CD4-positive, alpha-beta T cell treated with Interferon alpha-2 for 1 hour (primary cell): ENCODE results near the gene ADGRG3.
"Not testable (repeated sequence)": the region's sequence is repeated elsewhere in the genome, so short reads cannot be mapped to it uniquely, and the experiment has no call there.

Experiments
- DNase-seq, 2 donors: peaks; one replicate each; pipeline ENCODE4 v3.0.0-alpha.2; 2020 to 2022

The ADGRG3 gene

DNA sequence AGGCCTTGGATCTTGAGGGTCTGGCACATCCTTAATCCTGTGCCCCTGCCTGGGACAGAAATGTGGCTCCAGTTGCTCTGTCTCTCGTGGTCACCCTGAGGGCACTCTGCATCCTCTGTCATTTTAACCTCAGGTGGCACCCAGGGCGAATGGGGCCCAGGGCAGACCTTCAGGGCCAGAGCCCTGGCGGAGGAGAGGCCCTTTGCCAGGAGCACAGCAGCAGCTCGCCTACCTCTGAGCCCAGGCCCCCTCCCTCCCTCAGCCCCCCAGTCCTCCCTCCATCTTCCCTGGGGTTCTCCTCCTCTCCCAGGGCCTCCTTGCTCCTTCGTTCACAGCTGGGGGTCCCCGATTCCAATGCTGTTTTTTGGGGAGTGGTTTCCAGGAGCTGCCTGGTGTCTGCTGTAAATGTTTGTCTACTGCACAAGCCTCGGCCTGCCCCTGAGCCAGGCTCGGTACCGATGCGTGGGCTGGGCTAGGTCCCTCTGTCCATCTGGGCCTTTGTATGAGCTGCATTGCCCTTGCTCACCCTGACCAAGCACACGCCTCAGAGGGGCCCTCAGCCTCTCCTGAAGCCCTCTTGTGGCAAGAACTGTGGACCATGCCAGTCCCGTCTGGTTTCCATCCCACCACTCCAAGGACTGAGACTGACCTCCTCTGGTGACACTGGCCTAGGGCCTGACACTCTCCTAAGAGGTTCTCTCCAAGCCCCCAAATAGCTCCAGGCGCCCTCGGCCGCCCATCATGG, 4.0 kb upstream of the ADGRG3 start:
- DNase-seq, result no peak

DNA sequence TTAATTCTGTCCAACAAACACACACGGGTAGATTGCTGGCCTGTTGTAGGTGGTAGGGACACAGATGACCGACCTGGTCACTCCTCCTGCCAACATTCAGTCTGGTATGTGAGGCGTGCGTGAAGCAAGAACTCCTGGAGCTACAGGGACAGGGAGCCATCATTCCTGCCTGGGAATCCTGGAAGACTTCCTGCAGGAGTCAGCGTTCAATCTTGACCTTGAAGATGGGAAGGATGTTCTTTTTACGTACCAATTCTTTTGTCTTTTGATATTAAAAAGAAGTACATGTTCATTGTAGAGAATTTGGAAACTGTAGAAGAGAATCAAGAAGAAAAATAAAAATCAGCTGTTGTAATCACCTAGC, 3.5 kb upstream of the ADGRG3 start:
- DNase-seq, result no peak

DNA sequence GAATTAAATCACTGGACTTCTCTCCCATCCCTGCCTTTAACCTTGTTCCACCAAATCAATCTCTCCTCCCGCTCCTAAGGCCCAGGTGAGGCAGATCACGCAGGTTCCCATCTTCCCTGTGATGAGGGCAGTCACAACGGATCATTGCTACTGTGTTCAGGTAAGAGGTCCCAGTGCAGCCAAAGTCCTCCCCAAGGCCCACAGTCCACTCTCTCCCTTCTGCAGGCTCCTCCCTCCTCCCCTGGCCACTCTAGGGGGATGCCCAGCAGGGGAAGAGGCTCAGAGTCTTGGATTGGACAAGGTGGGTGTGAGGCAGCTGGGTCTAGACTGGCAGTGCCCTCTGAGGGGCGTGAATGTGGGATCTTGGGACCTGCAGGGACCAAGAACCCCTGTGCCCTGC, 2.6 kb upstream of the ADGRG3 start:
- no peak for DNase-seq

DNA sequence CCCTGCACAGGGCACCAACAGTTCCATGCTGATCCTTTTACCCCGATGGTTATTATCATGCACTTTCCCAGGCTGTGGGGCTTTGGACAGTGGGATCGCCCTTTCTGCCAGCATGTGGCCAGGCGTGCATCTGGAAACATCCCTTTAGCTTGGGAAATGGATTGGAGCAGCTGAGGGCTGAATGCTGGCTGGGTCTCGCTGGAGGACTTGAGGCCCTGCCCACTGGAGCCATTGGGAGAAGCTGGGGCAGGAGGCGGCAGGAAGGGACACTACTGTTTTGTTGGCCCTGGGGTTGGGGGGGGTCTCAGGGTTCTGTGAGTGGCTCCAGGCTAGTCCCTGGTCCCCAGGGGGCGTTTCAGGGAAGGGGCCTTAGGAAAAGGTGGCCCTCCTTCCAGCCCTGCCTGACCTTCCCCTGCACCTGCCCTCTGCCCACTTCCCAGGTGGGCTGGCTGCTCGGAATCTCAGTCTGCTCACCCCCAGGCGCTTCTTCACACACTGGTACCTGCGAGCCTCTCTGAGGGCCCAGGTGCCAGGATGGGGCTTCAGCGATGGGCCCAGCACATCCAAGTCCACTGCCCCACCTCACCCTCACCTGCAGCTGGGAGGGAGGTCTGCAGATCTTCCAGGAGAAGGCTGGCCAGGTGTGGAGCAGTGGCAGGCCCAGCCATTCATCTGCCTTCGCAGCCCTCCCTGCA, 1.6 kb upstream of the ADGRG3 start:
- no peak for DNase-seq

DNA sequence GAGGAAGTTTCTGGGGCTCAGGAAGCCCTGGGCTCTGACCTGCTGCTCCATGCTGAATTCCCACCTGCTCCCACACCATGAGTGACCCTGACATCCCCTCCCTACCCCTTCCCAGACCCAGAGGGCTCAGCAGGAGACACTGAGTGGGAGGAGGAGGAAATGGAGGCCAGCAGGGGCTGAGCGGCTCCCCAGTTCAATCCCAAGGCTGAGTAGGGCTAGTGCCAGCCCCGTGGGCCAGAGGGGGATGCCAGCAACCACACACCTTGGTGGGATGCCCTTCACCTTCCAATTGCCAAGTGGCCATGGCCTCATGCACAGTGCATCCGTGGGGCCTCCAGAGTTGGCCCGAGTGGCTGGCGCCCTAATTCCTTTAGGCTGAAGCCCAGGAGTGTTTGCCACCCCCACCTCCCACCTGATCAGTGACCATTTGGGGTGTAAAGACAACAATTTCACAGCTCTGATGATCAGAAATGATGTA, 1.0 kb upstream of the ADGRG3 start:
- peak in 1 of 2 donors; percentile 23 for DNase-seq

DNA sequence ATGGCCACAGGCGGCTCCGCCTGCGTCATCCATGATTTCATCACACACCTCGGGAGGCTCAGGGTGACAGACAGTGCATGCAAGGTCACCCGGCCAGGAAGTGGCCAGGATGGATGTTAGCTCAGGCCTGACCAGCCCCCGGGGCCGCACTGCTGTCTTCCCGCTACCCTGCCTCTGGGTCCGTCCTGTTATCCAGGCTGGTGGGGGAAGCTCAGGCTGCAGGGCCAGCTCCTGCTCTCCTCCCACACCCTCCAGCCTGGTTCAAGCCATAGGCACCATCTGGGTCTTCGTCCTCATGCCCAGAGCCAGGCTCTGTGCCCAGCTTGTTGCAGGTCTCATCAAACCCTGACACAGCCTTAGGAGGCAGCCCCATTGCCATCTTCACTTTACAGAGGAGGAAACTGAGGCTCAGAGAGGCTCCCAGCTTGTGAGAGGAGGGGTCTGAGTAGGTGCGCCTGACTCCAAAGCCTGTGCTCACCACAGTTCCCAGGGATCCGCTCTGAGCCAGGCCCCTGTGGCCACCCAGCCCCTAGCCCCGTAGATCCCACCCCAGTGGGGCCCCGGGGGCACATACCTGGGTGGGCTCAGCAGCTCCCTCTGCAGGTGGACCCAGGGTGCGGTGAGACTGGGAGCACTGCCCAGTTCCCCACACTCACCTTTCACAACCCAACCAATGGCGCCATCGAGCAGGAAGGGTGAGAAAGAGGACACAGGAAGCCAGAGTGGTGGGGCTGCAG, 412 bp upstream of the ADGRG3 start:
- DNase-seq, result peak in 1 of 2 donors; percentile 78

DNA sequence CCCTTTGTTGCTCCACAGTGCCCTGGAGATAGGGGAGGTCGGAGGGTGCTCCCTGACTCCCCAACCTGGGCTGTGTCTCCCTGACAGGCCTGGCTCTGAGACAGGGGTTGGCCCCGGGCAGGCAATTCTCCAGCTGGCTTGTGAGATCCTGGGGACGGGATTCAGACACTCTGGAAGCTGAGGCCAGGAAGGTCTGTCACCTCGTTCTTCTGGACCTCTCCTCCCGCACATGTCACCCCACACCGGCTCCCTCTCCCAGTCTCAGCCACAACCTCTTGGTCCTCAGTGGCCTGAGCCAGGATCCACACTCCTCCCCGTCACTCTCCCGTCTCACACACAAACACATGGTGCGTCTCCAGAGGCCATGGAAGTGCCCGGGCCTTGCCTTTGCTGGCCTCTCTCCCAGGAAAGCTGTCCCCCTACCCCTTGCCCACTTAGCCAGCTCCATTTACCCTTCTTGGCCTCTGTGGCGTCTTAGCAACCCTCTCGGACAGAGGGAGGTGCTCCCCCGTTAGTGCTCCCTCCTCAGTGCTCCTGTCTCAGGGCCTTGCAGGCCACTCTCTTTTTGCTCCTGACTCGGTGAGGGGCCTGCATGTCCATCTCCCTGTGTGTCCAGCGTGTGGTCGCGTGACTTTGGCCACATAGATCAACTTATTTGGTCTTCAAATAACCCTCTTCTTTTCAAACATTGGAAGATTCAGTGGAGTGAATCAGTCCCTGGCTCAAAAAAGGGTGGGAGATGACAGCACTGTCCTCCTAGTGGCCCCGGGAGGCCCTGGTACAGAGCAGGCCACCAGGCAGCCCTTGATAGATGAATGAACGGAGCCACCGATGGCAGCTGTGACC, 747 bp downstream of the ADGRG3 start:
- DNase-seq, result no peak

DNA sequence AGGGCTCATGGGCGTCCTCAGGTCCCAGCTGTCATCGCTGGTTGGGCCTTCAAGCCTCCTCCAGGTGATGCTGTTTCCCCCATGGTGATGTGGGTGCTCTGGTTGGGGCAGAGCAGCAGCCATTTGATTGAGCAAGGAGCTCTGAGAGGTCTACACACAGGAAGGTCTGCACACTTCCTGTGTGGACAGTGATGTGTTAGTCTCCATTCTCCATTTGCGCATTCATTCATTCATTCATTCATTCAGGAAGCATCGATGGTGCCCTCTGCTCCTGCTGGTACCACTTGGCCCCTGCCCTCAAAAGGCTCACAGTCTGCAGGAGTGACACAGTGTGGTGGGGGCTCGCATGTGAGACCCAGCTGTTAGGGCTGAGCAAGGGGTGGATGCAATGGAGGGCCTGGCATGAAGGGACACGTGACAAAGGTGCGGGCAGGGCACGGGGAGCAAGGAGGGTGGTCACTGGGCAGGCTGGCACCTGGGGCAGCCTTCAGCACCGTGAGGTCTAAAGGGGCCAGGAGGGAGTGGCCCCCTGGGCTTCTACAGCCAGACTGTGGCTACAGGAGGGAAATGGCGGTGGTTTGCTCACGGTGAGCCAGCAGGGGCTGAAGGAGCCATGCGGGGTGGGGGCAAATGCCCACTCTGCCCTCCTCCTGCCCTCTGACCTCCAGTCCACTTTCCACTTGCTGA, 1.5 kb downstream of the ADGRG3 start:
- DNase-seq, result no peak

DNA sequence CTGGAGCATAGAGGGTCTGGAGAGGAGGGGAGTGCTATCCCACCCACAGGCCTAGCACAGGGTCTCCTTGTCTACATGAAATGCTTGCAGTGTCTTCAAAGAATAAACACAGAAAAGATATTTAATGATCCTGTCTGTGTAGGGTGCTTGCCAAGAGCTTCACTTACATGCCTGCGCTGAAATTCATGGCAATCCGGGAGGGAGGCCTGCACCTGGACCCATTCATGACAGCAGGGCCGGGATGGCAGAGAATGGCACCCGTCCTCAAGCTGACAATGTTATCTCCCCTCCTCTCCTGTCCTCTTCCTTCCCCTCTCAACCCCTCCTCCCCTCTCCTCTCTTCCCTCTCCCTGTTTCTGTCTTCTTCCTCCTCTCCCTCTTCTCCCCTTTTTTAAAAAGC, 2.1 kb downstream of the ADGRG3 start:
- DNase-seq, result no peak

DNA sequence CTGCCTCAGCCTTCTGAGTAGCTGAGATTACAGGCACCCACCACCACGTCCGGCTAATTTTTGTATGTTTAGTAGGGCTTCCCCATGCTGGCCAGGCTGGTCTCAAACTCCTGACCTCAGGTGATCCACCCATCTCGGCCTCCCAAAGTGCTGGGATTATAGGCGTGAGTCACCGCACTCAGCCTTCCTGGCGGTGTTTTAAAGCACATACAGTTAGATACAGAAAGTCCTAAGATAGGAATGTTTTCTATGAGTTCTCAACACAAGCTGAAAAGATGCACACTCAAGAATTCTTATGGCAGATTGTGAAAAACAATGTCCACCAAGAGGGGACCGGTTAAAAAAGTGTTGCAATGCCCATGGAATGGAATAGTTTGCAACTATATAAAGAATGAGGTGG, 3.3 kb downstream of the ADGRG3 start:
- DNase-seq, result not testable (repeated sequence)

DNA sequence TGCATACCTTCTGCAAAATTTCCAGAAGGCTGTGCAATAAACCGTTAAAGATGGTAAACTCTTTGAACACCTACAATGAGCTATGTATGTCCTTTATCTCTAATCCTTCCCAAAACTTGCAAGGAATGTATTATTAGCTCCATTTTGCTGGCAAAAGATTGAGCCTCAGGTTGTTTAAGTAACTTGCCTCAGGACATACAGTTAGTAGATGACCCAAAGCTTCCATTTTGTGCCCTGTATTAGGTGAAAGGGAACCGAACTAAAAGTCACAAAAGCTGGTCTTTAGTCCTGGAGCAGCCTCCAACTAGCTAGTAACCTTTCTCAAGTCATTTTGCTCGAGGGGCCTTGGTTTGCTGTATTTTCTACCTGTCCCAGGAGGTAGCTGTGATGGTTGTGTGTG, 4.3 kb downstream of the ADGRG3 start:
- no peak for DNase-seq

DNA sequence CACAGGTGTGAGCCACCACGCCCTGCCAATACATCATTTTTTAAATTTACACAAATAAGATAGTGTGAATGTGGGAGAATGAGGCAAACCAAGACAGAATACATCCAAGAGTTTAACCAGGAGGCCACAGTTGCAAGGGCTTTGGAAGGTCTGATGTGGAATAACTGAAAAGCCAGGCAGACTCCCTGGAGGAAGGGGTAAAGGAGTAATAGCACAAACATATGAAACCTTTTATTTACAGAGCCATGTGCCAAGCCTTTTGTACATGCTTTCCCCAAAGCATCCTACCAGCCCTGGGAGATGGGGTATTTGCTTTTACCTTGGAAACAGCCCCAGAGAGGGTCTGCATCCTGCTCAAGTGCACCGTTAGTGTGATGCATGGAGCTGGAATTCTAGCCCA, 4.7 kb downstream of the ADGRG3 start:
- DNase-seq, result no peak

DNA sequence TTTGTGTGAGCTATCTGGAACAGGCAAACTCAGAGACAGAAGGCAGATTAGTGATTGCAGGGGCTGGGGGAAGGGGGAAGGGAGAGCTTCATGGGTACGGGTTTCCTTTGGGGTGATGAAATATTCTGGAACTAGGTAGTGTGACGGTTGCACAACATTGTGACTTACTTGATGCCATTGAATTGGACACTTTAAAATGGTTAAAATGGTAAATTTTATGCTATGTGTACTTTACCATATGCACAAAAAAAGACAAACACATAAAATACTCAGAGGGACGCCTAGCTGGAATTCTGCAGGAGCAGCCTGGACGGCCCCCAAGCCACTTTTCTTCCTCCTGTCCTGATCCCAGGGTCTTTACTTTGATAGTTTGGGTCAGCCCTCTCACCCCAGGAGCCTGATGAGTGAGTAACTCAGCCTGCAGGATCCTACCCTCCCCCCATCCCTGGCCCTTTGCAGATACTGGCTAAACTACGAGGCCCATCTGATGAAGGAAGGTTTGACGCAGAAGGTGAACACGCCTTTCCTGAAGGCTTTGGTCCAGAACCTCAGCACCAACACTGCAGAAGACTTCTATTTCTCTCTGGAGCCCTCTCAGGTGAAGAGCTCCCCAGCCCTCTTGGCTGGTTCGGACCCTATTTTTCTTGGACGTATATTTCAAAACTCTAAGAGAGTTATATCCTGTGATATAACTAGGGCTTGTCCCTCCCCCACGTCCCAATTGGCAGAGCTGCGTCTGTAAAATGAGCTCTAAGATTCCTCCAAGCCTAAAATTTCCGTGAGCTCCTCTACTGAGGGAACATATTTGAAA, 7.8 kb downstream of the ADGRG3 start:
- no peak for DNase-seq

DNA sequence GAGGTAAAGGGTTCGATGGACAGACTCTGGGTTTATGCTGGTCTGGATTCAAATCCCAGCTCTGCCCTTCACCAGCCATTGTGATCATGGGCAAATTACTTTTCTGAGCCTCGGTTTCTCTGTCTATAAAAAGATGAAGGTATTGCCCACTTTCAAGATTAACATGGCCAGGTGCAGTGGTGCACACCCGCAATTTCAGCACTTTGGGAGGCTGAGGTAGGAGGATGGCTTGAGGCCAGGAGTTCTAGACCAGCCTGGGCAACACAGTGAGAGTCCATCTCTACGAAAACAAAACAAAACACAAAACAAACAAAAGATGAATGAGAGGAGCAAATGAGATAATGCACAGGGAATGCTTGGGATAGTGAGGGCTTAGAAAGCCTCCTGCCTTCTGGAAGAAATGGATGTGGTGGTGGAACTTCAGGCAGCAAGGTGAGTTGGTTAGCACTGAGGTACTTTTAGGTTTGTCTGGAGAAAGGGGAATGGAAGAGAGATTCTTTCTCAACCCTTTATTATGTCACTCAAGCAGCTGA, 8.5 kb downstream of the ADGRG3 start:
- DNase-seq, result no peak

DNA sequence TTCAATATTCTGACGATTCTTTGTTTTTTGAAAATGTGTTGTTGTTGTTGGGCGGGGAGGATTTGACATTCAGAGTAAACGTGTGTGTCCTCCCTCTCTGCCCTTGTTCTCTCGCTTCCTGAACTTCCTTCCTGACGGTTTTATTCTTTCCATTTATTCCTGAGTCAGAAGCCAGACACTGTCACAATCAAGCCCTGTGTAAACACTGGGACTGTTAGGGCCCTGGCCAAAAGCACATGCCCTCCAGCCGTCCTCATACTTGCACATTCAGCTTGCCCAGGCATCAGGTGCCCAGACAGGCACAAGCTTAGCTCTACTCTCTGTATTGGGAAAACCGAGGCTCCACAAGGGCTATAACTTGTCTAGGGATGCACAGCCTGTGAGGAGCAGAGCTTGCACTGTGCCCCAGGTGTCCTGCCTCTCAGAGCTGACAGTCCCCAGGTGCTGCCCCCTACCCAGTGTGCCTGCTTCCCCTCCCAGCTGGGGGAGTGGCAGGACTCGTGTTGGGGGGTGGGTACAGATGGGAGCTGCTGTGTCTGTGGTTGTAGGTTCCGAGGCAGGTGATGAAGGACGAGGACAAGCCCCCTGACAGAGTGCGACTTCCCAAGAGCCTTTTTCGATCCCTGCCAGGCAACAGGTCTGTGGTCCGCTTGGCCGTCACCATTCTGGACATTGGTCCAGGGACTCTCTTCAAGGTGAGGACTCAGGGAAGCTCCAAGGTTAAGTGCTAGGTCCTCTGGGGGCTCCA, 9.7 kb downstream of the ADGRG3 start:
- DNase-seq, result no peak

DNA sequence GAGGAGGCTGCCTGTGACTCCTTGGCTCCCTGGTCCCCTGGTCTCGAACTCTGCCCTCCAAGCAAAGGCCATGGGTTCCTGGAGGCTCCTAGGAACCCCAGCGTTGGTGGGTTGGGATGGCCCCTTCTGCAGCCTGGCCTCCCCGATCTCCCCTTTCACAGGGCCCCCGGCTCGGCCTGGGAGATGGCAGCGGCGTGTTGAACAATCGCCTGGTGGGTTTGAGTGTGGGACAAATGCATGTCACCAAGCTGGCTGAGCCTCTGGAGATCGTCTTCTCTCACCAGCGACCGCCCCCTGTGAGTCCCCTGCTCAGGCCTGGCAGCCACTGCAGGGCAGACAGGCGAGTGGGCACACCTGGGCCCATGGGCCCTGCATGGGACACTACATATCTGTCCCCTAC, 10.9 kb downstream of the ADGRG3 start:
- no peak for DNase-seq

DNA sequence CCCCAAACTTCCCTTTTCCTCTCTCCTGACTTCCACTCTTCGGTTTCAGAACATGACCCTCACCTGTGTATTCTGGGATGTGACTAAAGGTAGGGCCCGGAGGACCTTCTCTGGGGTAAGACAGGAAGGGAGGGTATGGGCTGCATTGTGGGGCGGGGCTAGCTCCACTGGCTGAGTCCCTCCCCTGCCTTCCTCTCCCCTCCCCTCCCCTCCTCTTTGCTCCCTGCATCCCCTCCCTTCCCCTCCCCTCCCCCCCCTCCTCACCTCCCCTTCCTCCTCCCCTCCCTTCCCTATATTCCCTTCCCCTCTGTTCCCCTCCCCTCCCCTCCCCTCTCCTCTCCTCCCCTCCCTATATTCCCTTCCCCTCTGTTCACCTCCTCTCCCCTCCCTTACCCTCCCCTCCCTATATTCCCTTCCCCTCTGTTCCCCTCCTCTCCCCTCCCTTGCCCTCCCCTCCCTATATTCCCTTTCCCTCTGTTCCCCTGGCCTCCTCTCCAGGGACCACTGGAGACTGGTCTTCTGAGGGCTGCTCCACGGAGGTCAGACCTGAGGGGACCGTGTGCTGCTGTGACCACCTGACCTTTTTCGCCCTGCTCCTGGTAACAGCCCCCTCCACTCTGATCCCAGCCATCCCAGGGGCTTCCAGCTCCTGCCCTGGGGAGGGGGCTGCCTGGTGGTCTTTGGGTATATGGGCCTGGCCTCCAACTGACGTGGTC, 11.8 kb downstream of the ADGRG3 start:
- no peak for DNase-seq

DNA sequence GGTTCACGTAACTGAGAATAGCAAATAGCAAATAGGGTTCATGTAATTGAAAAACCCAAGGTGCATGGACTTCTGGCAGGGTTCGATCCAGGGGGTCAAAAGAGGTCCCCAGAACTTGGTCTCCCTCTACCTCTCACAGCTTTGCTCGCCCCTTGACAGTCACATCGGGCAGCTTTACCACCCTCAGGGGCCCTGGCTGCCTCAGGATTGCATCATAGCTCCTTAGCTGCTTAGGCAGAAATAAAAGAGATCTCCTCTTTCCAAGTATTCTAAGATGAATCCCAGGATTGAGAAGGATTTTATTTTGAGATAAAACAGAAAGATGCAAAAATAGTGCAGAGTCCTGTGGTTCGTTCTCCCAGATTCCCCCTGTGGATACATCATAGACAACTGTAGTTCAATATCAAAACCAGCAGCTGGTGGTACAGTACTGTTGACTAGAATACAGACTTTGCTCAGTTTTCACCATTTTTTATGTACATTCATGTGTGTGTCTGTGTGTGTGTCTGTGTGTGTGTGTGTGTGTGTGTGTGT, 12.8 kb downstream of the ADGRG3 start:
- no peak for DNase-seq

DNA sequence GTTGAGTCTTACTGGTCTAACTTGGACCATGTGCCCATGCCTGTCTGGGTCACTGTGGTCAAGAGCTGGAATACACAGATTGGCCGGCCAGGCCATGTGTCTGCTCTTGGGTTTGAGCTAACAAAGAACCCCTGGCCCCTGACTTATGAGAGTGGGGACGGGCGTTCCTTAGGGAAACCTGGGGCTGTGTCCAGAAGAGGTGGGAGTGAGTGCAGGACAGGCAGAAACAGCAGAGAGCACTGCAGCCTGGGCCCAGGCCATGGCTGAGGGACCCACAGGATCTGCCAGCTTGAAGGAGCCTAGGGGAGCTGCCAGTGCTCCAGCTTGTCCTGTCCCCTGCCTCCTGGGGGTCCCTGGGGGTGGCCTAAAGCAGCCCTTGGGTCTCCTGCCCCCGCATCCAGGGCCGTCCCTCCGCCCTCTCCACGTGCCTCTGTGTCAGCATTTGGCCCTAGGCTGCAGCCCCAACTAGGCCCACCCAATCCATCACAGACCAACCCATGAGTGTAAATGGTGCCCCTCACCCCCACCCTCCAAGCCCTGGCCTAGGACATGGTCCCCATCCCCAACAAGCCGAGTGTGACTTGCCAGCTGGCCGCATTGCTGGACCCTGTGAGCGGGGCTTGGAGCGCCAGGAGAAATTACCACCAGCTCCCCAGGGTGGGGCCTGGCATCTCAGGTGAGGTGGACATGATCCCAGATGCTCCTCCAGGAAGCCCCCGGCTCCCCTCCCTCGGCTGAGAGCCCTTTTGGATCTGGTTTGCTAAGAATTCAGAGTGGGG, 14.0 kb downstream of the ADGRG3 start:
- DNase-seq, result no peak
